Putamen (tissue), 1 donor: Measurements from ENCODE around the gene WDR90.
A peak's percentile ranks its signal among the peaks of the same experiment; 100 is the strongest.

Experiments
- DNase-seq: peaks from one replicate; pipeline ENCODE4 v3.0.0-alpha.2; 2016; ENCODE audit warnings: low spot score

WDR90 gene

DNA sequence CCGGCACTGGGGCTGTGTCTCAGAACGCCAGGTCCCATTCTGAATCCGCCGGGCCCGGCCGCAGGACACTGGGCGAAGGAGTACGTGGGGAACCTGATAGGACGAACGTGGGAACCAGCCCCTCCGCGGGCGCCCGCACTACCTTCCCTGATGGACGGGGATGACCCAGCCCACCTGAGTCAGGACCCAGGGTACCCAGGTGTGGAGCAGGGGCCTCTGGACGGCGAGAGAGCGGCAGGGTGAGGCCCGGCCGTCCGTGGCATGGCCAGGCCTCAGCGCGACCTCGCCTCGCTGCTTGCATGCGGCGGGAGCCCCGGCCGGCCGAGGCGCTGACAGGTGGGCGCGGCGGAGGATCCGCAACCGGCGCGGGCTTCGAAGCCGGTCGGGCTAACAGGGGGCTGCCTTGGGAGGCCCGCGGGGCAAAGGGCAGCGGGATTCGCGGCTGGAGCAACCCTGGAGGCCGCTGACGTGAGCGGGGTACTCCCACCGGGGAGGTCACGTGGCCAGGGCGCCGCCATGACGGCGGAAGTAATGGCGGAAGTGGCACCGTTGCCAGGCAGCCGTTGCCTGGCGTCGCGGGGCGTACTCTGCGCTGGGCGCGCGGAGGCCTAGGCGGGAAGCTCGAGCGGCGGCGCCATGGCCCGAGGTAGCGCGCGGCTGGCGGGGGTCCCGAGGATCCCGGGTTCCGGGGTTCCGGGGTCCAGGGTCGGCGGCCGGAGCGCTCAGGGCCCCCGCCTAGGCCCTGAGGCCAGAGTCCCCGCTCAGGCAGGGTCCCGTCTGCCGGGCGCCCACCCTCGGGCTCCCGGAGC lies at the start of gene WDR90:
WDR90 (plus strand) TSS at position 585 of the 809 bp plus-strand sequence; CDS start at position 637, 52 bp downstream.
- DNase-seq, result peak; percentile 91

DNA sequence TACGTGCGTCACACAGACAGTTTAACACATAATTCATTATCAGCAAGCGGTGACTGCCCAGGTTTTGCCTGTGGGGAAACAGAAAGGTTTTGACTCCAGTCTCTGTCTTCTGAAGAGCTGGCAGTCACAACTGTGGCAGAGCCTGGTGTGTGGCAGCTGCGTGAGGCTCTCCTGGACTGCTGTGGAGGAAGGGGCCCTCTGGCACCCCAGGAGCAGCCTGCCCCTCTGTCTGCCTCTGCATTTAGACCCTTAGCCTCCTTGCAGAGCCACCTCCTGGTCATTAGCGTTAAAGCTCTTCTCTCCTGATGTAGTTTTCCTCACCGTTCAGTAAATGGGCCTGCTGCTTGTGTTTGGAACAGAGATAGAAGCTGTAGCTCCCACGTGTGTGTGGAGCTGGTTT lies 48.4 kb upstream of the WDR90 start:
- no peak for DNase-seq

DNA sequence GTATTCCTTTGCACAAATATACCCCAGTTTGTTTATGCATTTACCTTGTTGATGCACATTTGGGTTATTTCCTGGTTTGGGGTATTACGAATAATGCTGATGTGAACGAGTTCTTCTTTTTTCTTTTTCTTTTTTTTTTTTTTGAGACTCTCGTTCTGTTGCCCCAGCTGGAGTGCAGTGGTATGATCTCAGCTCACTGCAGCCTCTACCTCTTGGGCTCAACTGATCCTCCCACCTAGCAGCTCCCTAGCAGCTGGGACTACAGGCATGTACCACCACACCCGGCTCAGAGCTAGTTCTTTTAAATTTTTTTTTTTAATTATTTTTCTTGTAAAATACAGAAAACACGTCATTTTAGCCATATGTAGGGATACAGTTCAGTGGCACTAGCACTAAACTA lies 45.2 kb upstream of the WDR90 start:
- no peak for DNase-seq

DNA sequence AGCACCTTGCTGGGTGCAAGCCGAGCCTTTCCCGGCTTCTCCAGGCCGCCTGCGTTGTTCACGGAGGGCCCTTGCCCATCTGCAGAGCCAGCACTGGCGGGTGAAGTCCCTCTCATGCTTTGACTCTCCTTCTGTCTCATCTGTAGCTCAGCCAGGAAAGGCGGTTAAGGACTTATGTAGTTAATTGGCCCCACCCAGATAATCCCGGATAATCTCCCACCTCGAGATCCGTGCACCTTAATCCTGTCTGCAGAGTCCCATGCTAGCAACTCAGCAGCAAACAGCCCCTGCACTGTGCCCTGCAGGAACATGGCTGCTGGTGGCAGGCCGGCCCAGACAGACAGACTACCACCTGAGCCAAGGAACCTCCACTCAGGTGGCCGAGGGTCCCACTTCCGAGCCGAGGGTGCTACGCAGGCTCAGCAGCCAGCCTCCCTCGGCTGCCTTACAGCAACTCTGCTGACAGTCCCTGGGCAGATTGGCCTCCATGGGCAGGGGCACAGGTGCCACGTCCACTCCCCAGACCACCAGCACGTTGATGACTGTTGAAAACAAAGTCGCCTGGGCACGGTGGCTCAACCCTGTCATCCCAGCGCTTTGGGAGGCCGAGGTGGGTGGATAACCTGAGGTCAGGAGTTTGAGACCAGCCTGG lies 42.4 kb upstream of the WDR90 start:
- no peak for DNase-seq

DNA sequence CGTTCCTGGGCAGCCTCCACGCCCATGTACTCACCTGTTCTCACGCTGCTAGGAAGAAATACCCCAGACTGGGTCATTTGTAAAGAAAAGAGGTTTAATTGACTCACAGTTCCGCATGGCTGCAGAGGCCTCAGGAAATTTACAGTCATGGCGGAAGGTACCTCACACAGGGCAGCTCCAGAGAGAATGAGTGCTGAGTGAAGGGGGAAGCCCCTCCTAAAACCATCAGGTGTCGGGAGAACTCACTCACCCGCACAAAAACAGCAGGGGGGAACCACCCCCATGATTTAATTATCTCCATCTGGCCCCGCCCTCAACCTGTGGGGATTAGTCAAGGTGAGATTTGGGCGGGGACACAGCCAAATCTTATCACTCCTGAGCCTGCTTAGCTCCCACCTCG lies 41.1 kb upstream of the WDR90 start:
- no peak for DNase-seq

DNA sequence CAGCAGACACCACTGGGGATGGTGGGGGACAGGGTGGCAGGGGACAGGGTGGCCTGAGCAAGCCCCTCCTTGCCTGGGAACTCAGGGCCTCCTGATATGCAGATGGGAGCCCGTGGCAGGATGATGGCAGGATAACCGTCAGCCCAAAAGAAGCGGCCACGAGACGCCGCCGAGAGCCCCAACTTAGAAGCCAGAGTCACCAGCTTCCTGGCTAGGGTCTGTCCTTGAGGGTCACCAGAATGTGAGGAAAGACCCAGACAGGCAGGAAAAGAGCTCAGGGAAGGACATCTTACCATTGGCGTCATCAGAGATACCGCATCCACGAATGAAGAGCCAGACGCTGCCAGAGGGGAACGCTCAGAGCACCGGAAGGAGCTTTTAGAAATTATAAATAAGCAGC lies 39.8 kb upstream of the WDR90 start:
- no peak for DNase-seq

DNA sequence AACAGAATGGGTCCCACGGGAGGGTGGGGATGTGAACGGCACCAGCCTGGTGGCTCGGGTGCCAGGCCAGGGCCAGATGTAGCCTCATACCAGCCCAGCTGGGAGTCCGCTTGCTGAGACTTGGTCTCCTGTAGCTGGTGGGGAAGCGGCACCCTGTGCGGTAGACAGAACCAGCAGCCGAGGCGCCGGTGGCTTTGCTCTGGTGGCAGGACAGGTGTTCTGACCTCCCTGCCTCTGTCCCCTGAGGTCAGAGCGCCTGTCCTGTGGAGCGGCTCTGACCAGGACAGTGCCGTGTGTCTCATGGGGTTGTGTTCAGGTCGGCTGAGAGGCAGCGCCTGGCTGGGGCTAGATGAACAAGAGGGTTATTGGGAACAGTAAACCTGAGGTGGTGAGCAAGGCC lies 39.2 kb upstream of the WDR90 start:
- DNase-seq, result no peak

DNA sequence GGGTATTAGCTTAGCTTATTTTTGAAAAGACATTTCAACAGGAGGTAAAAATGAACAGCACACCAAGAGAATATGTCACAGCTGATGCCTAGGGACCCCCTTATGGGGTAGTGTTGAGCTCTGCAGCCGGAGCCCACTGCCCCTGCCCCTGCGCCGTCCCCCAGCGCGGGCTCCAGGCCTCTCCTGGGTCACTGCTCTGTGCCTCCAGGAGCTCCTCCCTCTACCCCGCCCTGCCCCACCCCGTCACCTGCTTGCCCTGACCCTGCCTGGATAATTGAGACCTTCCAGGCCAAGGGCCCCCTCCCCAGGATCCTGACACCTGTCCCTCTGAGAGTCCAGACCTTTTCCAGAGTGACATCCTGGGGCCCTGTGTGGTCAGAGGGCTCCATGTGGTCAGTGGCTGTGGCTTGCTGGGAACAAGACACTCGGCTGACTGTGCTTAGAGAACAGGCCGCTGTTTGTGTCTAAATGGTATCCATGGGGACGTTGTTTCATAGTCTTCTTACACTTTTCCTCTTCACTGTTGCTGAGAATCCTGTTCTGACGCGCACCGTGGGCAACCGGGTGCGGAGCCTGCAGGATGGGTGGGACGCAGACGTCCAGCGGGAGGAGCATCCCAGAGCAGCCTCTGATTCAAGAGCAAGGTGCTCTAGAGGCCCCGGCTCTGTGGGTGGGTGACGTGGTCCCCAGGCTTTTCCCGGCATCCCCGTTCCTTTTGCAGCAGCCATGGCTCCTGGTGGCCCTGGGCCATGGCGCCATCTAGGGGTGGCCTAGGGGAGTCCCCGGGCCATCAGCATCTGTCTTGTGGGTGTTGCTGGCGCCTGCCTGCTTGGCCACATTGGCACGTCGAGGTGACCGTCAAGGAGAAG lies 38.4 kb upstream of the WDR90 start:
- peak; percentile 60 for DNase-seq

DNA sequence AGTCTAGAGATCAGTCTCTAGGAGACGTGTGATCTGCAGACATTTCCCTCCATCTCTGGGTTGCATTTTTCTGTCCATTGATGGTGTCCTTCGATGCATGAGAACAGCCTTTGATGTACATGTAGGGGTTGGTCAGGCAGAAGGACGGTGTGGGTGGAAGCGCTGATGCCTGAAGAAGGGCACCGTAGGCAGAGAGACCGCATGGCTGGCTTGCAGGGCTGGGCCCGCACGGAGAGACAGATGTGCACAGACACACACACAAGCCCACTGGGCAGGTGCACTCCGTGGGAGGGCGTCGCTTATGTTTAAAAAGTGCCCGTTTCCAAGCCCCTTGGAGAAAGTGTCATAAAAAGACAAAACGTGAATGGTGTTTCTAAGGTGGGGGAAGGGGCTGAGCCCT lies 34.0 kb upstream of the WDR90 start:
- DNase-seq, result no peak

DNA sequence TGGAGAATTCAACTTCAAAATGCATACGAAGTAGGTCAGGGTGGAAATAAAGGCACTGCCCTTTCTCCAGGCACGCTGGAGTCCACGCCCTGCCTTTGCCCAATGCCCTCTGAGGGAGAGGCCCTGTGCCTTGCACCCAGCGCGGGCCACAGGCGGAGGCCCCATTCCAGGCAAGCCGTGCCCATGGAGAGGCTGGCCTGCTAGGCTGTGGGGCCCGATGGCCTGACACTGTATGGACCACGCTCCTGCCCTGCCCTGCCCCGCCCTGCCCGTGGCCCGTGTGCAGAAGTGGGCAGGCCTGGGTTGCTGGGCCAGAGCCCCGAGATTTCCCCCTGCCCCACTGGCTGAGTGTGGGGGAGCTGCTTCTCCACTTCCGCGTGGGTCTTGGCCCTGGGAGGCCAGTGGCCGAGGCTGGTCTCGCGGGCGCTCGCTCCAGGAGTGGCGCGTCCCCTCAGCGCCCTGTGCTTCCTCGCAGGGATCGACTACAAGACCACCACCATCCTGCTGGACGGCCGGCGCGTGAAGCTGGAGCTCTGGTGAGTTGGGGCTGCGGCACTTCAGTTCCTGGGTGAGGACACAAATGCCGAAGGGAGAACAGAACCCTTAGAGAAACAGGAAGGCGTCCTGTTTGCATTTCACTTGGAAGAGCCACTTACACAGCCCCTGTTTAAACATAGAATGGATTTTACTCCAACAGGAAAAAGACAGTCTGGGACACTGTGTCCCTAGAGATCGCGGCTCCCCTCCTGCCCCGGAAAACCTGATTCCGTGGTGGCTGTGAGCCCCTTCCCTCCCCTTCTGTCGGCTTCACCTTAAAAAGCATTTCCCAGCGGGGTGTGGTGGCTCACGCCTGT lies 32.2 kb upstream of the WDR90 start:
- no peak for DNase-seq

DNA sequence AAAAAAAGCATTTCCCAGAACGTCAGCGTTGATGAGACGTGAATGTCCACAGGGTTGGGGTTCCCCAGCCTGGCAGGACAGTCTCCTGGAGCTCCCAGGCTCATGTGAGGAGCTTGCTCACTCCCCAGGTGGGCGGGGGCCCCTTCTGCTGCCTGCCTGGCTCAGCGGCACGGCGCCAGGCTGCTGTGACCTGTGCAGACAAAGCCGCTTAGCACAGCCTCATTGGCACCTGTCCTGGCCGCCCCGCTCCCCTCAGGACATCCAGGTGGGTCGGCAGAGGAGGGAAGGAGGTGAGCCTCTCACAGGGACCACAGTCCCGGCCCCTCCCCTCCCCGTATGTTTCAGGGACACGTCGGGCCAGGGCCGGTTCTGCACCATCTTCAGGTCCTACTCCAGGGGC lies 31.3 kb upstream of the WDR90 start:
- no peak for DNase-seq

DNA sequence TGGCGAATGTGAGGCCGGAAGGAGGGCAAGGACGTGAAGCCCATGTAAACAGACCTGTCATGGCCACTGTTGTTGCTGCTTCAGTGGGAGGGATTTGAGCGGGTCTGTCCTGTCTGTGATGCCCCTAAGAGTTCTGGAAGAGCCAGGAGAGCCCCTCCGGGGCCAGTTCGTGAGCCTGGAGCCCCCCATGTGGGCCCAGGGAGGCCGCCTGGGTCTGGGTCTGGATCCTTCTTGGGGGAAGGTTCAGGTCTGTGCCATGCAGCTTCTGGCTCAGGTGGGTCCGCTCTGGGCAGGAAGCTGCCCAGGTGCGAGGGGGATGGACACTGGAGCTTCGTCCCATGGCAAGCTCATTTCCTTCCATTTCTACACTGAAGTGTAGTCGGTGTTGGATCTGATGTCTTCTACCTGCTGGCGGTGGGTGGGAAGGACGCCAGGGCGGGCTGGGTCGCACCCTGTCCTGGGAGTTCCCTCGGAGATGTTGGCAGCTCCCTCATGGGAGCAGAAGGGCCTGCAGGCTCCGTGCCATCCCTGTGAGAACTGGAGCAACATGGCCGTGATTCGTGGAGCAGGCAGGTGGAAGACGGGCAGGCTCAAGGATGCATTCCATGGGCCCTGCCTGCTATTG lies 29.6 kb upstream of the WDR90 start:
- DNase-seq, result no peak

DNA sequence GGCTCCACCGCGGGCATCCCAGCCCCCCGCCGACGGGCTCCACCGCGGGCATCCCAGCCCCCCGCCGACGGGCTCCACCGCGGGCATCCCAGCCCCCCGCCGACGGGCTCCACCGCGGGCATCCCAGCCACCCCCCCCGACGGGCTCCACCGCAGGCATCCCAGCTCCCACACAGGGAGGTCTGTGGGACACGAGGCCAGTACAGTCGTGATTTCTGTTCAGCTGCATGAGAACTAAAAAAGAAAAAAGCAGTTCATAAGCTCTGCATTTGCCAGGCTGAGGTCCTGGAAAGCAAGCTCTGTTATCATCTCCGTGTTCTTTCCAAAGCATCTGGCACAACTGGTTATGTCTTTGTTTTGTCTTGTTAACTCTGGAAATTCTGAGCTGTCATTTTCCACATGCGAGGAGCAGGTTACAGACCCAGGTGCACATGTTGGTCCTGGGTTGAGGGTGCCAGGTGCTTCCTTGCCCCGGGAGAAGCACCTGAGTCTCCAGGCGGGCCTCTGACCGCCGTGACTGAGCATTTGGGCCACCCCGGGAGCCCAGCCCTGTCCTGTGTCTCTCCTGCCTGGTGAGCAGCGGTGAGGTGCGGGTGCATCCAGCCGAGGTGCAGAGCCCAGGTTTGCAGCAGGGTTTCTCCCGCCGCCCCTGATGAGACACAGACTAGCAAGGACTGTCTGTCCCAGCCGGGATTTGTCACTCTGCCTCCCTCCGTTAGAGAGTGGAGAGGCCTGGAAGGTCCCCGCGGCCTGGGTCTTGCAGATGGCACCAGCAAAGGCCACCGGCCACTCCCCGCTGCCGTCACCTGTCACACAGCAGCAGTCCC lies 28.3 kb upstream of the WDR90 start:
- no peak for DNase-seq

DNA sequence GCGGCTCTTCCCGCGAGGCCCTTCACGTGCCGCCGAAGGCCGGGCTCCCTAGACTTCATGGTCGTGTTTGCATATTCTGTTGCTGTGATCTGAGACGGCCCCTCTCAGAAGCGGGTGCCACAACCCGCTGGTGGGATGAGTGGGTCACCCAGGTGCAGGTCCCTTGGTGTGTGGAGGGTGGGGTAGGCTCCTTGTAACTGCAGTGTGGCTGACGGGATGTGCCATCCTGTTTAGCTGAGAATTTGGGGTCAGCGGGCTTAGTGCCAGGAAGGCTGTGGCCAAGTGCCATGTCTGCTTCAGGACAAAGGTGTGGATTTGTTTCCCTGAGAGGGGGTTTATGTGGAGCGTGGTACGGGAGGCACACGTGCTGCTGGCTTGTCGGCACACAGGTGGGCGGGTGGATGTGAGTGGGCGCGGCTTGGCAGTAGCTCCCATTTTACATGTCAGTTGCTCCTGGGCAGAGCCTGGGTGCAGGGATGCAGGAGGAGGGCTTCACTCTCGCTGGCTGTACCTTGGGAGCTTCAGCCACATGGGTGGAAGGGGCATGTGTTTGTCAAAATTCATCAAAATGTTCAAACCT lies 27.5 kb upstream of the WDR90 start:
- DNase-seq, result peak; percentile 53

DNA sequence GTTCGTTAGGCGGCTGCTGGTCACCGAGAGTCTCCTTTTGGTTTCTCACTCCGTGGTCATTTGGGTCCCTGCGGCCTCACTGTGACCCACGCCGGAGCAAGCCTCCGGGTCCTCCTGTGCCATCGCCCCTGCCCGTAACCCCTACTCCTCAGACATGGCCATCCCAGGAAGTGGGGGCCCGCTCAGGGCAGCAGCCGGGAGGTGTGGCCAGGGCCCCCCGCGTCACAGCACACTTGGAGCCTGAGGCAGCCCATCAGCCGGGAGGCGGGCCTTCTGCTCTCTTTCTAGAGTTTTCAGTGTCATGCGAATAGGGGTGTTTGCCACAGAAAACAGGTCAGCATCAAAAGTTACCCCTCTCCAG lies 26.3 kb upstream of the WDR90 start:
- DNase-seq, result no peak

DNA sequence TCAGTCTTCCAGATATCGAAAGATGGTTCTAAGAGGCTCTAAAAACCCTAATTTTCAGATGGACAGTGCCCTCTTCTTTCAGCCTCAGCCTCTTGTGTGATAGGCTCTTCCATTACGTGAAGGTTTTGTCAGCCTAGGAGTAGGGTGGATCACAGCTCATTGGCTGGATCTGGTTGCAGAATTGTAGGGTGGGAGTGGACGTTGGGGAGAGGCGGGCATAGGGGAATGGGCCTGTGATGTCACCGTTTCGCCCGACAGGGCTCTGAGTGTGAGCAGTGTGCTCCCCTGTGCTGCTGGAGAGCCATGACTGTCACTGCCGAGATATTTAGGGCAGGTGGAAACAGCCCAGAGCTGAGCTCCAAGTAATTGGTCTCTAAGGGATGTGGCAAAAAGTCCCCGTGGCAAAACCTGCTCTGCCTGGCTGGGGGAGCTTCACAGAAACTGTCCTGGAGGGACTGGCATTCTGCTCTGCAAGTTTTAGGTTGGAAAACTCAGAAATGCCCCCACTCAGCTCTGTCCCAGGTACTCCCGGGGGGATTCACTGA lies 24.6 kb upstream of the WDR90 start:
- no peak for DNase-seq

DNA sequence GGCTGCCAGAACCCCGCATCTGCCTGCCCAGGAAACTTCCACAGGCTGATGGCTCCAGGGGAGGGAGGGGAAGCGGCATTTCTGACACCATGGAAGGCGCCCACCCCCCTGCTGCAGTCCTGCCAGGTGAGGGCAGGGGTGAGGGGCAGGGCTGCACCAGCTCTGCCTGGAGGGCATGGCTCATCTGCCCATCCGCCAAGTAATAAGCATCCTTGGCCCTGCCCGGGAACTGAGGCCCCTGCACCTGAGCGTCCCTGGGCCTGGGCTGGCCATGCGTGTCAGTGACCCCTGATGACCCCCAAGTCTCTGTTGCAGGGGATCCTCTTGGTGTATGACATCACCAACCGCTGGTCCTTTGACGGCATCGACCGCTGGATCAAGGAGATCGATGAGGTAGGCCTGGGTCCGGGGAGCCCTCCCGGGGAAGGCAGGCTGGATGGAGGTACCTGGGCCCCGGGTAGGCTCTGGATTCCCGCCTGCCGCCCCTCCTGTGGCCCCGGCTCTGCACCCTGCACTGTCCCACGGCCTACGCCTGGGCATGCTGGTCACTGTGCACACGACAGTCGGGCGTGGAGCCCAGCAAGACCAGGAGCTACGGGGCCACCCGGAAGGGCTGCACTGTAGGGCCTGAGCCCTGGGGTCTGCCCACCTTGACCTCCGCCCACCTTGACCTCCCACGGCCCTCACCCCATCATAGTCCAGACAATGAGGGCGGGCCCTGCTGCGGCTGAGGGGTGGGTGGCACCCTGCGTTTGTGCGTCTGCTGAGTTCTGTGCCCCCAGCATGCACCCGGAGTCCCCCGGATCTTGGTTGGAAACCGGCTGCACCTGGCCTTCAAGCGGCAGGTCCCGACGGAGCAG lies 23.8 kb upstream of the WDR90 start:
- no peak for DNase-seq

DNA sequence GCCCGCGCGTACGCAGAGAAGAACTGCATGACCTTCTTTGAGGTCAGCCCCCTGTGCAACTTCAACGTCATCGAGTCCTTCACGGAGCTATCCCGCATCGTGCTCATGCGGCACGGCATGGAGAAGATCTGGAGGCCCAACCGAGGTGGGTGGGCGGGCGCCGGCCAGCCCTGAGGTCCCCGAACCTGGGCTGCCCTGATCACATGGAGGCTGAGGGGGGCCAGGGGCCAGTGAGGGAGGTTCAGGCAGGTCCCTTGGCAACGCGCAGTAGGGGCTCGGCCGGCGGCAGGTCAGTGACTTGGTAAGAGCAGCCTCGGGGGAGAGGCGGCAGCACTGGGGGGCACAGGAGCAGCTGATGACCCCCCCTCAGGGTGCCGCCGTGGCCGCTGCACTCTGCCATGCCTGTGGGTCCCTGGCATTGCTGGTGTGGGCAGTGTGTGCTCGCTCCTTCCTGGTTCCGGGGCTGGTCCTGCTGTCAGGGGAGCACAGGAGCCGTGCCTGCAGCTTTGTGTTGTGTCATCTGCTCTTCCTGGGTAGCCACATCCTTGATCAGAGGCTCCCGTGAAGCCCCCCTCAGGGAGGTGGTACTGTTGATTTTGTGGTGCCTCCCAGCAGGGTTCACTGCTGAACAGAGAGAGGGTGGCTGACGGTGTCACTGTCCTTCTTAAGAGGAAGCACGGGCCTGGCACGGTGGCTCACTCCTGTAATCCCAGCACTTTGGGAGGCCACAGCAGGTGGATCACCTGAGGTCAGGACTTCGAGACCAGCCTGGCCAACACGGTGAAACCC lies 23.0 kb upstream of the WDR90 start:
- no peak for DNase-seq
